ENCODE results near the gene NANOGP8.
"Not testable (repeated sequence)": the region's sequence is repeated elsewhere in the genome, so short reads cannot be mapped to it uniquely, and the experiment has no call there.

Gene NANOGP8

GRCh38 chr15:35085176-35085919 lies at the start of gene NANOGP8:
Gene NANOGP8, minus strand, starts transcription at chr15:35085295. Its CDS starts 185 bp downstream, at chr15:35085110.
- in situ Hi-C loops (cut with HindIII; ENCODE audit: low sequenced_read_pairs): not testable (repeated sequence)

GRCh38 chr15:35134299-35134698 lies 49.2 kb upstream of the NANOGP8 start:
- in situ Hi-C loops (cut with HindIII; ENCODE audit: low sequenced_read_pairs): no loop called here

GRCh38 chr15:35130245-35130644 lies 45.1 kb upstream of the NANOGP8 start:
- in situ Hi-C loops (cut with HindIII; ENCODE audit: low sequenced_read_pairs): no loop called here

GRCh38 chr15:35129361-35129760 lies 44.3 kb upstream of the NANOGP8 start:
- in situ Hi-C loops (cut with HindIII; ENCODE audit: low sequenced_read_pairs): no loop called here

- in situ Hi-C loops (cut with HindIII; ENCODE audit: low sequenced_read_pairs): no loop called here
Observed at GRCh38 chr15:35127717-35128116, 42.6 kb upstream of the NANOGP8 start.

GRCh38 chr15:35126236-35126635 lies 41.1 kb upstream of the NANOGP8 start:
- in situ Hi-C loops (cut with HindIII; ENCODE audit: low sequenced_read_pairs): no loop called here

- in situ Hi-C loops (cut with HindIII; ENCODE audit: low sequenced_read_pairs): no loop called here
Observed at GRCh38 chr15:35123743-35124142, 38.6 kb upstream of the NANOGP8 start.

- in situ Hi-C loops (cut with HindIII; ENCODE audit: low sequenced_read_pairs): no loop called here
Observed at GRCh38 chr15:35121611-35122359, 36.7 kb upstream of the NANOGP8 start.

- in situ Hi-C loops (cut with HindIII; ENCODE audit: low sequenced_read_pairs): no loop called here
Observed at GRCh38 chr15:35120173-35120572, 35.1 kb upstream of the NANOGP8 start.

- in situ Hi-C loops (cut with HindIII; ENCODE audit: low sequenced_read_pairs): no loop called here
Observed at GRCh38 chr15:35118960-35119359, 33.9 kb upstream of the NANOGP8 start.

- in situ Hi-C loops (cut with HindIII; ENCODE audit: low sequenced_read_pairs): no loop called here
Observed at GRCh38 chr15:35117543-35118265, 32.6 kb upstream of the NANOGP8 start.

GRCh38 chr15:35115155-35115725 lies 30.1 kb upstream of the NANOGP8 start:
- in situ Hi-C loops (cut with HindIII; ENCODE audit: low sequenced_read_pairs): no loop called here

- in situ Hi-C loops (cut with HindIII; ENCODE audit: low sequenced_read_pairs): no loop called here
Observed at GRCh38 chr15:35112346-35112745, 27.3 kb upstream of the NANOGP8 start.

GRCh38 chr15:35111861-35112260 lies 26.8 kb upstream of the NANOGP8 start:
- in situ Hi-C loops (cut with HindIII; ENCODE audit: low sequenced_read_pairs): no loop called here

GRCh38 chr15:35108453-35108852 lies 23.4 kb upstream of the NANOGP8 start:
- in situ Hi-C loops (cut with HindIII; ENCODE audit: low sequenced_read_pairs): no loop called here

GRCh38 chr15:35107561-35107960 lies 22.5 kb upstream of the NANOGP8 start:
- in situ Hi-C loops (cut with HindIII; ENCODE audit: low sequenced_read_pairs): no loop called here

GRCh38 chr15:35107122-35107521 lies 22.0 kb upstream of the NANOGP8 start:
- in situ Hi-C loops (cut with HindIII; ENCODE audit: low sequenced_read_pairs): no loop called here

- in situ Hi-C loops (cut with HindIII; ENCODE audit: low sequenced_read_pairs): no loop called here
Observed at GRCh38 chr15:35104526-35105147, 19.5 kb upstream of the NANOGP8 start.

- in situ Hi-C loops (cut with HindIII; ENCODE audit: low sequenced_read_pairs): no loop called here
Observed at GRCh38 chr15:35102186-35102585, 17.1 kb upstream of the NANOGP8 start.

GRCh38 chr15:35101335-35101734 lies 16.2 kb upstream of the NANOGP8 start:
- in situ Hi-C loops (cut with HindIII; ENCODE audit: low sequenced_read_pairs): no loop called here

- in situ Hi-C loops (cut with HindIII; ENCODE audit: low sequenced_read_pairs): no loop called here
Observed at GRCh38 chr15:35098737-35099136, 13.6 kb upstream of the NANOGP8 start.

All from DLD1 (cell line).